HG02678 (cell line): ENCODE measurements around the gene CDH23.

ENCODE experiments used
- ATAC-seq: cut with Tn5 transposase; IDR thresholded peaks from one replicate; pipeline ENCODE4 v1.9.1; 2021; ENCODE audit warnings: mild to moderate bottlenecking, moderate library complexity; ENCODE audit not compliant: unreplicated experiment

CDH23 gene

GRCh38 chr10:71512312-71512711 lies 115.6 kb downstream of the CDH23 start:
- ATAC-seq = no peak

- ATAC-seq = no peak
Measured at GRCh38 chr10:71512761-71513539, 116.2 kb downstream of the CDH23 start.

- no peak for ATAC-seq
Measured at GRCh38 chr10:71513540-71513853, 116.8 kb downstream of the CDH23 start.

- ATAC-seq = no peak
Measured at GRCh38 chr10:71513936-71514335, 117.2 kb downstream of the CDH23 start.

GRCh38 chr10:71515531-71516172 lies 118.9 kb downstream of the CDH23 start:
- no peak for ATAC-seq

GRCh38 chr10:71516890-71517289 lies 120.2 kb downstream of the CDH23 start:
- ATAC-seq = no peak

- no peak for ATAC-seq
Measured at GRCh38 chr10:71517298-71518169, 120.8 kb downstream of the CDH23 start.

- ATAC-seq = no peak
Measured at GRCh38 chr10:71520042-71520441, 123.3 kb downstream of the CDH23 start.

- ATAC-seq = no peak
Measured at GRCh38 chr10:71521504-71522441, 125.1 kb downstream of the CDH23 start.

- ATAC-seq = no peak
Measured at GRCh38 chr10:71522442-71523144, 125.9 kb downstream of the CDH23 start.

GRCh38 chr10:71523756-71524155 lies 127.0 kb downstream of the CDH23 start:
- no peak for ATAC-seq

GRCh38 chr10:71525092-71525491 lies 128.4 kb downstream of the CDH23 start:
- ATAC-seq = no peak

- ATAC-seq = no peak
Measured at GRCh38 chr10:71525721-71526120, 129.0 kb downstream of the CDH23 start.

GRCh38 chr10:71526653-71527052 lies 129.9 kb downstream of the CDH23 start:
- ATAC-seq = no peak

- ATAC-seq = no peak
Measured at GRCh38 chr10:71527135-71527534, 130.4 kb downstream of the CDH23 start.

GRCh38 chr10:71528371-71529206 lies 131.9 kb downstream of the CDH23 start:
- ATAC-seq = no peak

- no peak for ATAC-seq
Measured at GRCh38 chr10:71529207-71529827, 132.6 kb downstream of the CDH23 start.

- ATAC-seq = no peak
Measured at GRCh38 chr10:71530781-71531180, 134.1 kb downstream of the CDH23 start.
